GM21825 (cell line): ENCODE measurements around the gene DEFB132.

Experiments used
- ATAC-seq: cut with Tn5 transposase; IDR thresholded peaks from one replicate; pipeline ENCODE4 v1.9.1; 2021; ENCODE audit warnings: mild to moderate bottlenecking, moderate library complexity; ENCODE audit not compliant: unreplicated experiment

DEFB132 gene

DNA sequence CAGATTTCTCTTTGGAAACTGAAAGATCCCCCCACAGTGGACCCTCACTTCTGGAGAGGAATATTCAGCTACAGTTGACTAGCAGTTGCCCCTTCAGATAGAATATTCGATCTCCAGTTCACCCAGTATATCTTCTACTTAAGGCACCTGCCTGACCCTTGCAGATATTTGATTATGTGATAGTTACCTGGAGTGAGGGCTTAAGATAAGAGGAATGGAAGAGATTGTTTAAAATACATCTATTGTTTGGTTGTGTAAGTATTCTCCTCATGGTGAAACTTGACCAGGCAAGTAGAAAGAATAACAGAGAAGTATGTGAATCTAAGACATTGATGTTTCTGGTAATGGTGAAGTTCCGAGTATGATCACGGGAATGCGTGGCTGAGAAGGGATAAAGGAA, 38.3 kb downstream of the DEFB132 start:
- ATAC-seq: no peak

GRCh38 chr20:297098-297924, 39.8 kb downstream of the DEFB132 start, which contains the start of gene ZCCHC3:
Gene ZCCHC3 (plus strand): TSS chr20:297570. CDS start chr20:297587, 17 bp downstream.
- ATAC-seq: peak; percentile 76

DNA sequence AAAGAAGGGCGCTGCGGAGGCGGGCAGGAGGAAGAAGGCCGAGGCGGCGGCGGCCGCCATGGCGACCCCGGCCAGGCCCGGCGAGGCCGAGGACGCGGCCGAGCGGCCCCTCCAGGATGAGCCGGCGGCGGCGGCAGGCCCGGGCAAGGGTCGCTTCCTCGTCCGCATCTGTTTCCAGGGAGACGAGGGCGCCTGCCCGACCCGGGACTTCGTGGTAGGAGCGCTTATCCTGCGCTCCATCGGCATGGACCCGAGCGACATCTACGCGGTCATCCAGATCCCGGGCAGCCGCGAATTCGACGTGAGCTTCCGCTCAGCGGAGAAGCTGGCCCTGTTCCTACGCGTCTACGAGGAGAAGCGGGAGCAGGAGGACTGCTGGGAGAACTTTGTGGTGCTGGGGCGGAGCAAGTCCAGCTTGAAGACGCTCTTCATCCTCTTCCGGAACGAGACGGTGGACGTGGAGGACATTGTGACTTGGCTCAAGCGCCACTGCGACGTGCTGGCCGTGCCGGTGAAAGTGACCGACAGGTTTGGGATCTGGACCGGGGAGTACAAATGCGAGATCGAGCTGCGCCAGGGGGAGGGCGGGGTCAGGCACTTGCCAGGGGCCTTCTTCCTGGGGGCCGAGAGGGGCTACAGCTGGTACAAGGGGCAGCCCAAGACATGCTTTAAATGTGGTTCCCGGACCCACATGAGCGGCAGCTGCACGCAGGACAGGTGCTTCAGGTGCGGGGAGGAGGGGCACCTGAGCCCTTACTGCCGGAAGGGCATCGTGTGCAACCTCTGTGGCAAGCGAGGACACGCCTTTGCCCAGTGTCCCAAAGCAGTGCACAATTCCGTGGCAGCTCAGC, 40.6 kb downstream of the DEFB132 start:
- peak; percentile 23 for ATAC-seq

DNA sequence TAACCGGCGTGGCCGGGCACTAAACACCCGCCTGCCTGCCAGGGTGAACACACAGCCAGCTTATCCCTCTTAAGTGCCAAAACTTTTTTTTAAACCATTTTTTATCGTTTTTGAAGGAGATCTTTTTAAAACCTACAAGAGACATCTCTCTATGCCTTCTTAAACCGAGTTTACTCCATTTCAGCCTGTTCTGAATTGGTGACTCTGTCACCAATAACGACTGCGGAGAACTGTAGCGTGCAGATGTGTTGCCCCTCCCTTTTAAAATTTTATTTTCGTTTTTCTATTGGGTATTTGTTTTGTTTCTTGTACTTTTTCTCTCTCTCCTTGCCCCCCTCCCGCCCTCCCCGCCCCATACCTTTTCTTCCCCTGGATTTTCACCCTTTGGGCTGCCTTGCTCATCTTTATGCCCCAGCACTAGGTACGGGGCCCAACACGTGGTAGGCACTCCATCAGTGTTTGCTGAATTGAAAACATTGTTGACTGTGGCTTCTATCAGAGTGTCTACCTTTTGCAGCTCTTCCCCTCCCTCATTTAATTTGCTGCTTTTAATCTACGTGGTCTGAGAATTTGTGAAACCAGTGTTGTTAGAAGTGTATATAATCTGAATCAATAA, 41.4 kb downstream of the DEFB132 start:
- no peak for ATAC-seq

- no peak for ATAC-seq
These were observed 42.9 kb downstream of the DEFB132 start for GRCh38 chr20:300345-300990.

GRCh38 chr20:301886-302848, 44.6 kb downstream of the DEFB132 start:
- ATAC-seq: no peak

- no peak for ATAC-seq
These were observed 48.2 kb downstream of the DEFB132 start for GRCh38 chr20:305745-306144.

GRCh38 chr20:308427-309038, 51.0 kb downstream of the DEFB132 start:
- ATAC-seq: no peak

- ATAC-seq: no peak
These were observed 51.8 kb downstream of the DEFB132 start for GRCh38 chr20:309306-309840.

DNA sequence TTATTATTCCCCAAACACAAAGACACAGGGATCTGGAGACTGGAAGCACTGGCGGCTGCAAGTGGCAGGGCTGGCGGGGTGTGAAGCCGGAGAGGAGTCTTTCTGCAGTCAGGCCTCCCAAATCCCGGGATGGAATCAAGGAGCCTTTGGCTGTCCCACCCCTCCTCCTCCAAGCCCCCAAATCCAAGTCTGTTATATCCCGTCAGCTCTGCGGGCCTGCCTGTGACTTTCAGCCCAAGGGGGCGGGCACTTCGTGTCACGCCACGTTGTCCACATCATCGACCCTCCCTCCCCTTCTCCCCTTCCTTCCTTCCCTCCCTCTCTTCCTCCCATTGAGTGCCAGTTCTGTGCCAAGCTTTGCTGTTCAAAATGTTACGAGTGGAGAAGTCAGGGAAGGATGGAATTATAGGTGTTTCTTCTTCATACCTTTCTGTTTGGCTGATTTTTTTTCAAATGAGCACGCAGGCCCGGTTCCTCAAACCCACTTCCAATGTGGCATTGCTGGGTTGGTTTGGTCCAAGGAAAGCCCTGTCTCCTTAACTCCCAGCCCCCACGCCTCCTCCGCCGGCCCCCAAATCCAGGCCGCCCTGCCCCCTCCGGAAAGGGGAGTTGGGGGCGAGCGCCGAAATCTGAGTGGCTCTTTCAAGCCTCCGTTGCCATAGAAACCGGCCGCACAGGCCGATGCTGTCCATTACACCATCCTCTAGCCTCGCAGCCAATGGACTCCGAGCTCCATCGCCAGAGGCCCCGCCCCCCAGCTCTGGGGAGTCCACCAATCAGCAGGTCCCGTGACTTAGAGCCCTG, 52.5 kb downstream of the DEFB132 start:
- ATAC-seq: peak; percentile 96

GRCh38 chr20:310645-311044, 53.1 kb downstream of the DEFB132 start:
- no peak for ATAC-seq
